GM13977 (cell line): ENCODE measurements around the gene UAP1L1.

Source experiments
- DNase-seq: peaks from one replicate; pipeline ENCODE4 v3.0.0; 2012; ENCODE audit warnings: low spot score
- CTCF ChIP-seq: IDR thresholded peaks from 2 replicates; pipeline ENCODE4 v1.5.1; 2012; ENCODE audit warnings: mild to moderate bottlenecking, control low read depth; ENCODE audit not compliant: insufficient read depth; ENCODE audit errors: extremely low read depth, missing control alignments
- in situ Hi-C: fragments of 300-500 bp; cut with MboI; formaldehyde crosslinking; loops from one replicate; pipeline ENCODE4 v1.12.0; 2022; ENCODE audit warnings: low sequenced_read_pairs, low pct_unique_long_range_greater_than_20kb, mixed read lengths, inconsistent platforms; ENCODE audit not compliant: unreplicated experiment

UAP1L1 gene

GRCh38 chr9:137065336-137065967, 11.9 kb upstream of the UAP1L1 start:
- in situ Hi-C loops = no loop called here
- no peak for TF ChIP-seq CTCF
- no peak for DNase-seq

- in situ Hi-C loops = no loop called here
- TF ChIP-seq CTCF = no peak
- DNase-seq = no peak
Observed at GRCh38 chr9:137066096-137066861, 11.0 kb upstream of the UAP1L1 start.

DNA sequence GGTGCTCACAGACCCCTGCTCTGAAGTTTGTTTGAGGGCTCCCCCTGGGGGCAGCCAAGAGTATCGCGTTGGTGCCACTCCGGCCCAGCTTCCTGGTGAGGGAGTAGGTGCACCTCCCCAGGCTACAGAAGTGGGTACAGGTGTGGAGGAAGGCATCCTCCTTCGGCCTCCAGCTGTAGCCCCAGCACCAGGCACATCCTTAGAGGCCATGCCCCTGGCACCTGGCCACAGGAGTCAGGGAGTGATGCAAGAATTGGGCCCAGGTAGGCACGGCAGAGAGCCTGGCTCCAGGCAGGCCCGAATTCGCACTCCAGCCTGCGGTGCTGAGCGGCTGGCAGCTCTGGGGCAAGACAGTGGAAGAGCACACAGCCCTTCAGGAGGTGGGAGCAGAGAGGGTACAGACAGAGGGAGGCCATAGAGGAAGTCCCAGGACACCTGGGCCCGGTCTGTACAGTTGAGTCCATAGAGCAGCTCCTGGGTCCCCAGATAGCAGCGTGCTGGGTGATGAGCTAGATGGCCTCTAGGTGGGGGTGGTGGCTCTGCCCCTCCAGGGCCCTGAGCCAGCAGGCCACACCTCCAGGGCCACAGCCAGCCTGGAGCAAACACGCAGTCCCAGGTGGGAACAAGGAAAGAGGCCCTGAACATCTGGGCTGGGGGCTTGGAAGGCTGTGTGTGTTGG, 9.3 kb upstream of the UAP1L1 start:
- in situ Hi-C loops = no loop called here
- TF ChIP-seq CTCF = peak; percentile 86

GRCh38 chr9:137068539-137069507, 8.5 kb upstream of the UAP1L1 start:
- no peak for DNase-seq
- no peak for TF ChIP-seq CTCF
- in situ Hi-C loops = no loop called here

More for the DNA sequence above, 9.3 kb upstream of the UAP1L1 start:
- DNase-seq = peak; percentile 92

DNA sequence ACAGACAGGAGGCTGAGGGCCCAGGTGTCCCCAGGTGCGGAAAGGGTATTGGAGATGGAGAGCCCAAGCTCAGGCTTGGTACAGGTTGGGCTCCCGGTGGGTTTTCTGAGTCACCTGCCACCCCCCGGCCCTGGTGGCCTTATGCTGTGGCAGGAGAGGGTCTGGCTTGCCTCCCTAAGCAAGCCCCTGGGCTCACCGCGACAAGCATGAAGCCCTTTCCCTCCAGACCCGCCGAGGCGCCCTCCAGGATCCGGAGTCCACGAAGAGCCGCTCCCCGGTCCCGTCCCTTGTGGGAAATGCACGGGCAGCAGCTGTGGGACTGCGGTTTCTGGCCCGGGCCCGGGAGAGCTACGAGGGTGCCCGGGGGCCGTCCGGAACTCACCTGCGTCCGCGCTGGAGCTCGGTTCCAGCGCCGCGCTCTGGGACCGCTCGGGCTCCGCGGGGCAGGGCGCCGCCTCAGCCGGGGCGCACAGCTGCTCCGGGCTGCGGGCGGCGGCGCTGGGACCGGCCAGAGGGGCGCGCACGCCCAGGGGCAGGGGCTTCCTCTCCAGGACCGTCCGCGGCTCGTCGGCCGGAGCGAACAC, 7.7 kb upstream of the UAP1L1 start:
- TF ChIP-seq CTCF = no peak
- in situ Hi-C loops = no loop called here
- DNase-seq = no peak
